Activated CD8-positive, alpha-beta memory T cell treated with anti-CD3 and anti-CD28 coated beads for 1 hour (primary cell): ENCODE measurements around the gene NOVA2.
A peak's percentile ranks its signal among the peaks of the same experiment; 100 is the strongest.

Experiments
- DNase-seq, 2 donors: peaks; one replicate each; pipeline ENCODE4 v3.0.0-alpha.2; 2020; ENCODE audit warnings: low read depth in 1 of 2; ENCODE audit errors: extremely low read depth in 1 of 2

Gene NOVA2

GRCh38 chr19:46002678-46003275, 29.1 kb upstream of the NOVA2 start:
- DNase-seq = no peak

GRCh38 chr19:46000491-46001246, 27.0 kb upstream of the NOVA2 start:
- peak; percentile 56 to 60 for DNase-seq

- DNase-seq = no peak
These were observed 26.0 kb upstream of the NOVA2 start for GRCh38 chr19:45999653-46000121.

GRCh38 chr19:45998834-45999233, 25.2 kb upstream of the NOVA2 start:
- no peak for DNase-seq

GRCh38 chr19:45996933-45997332, 23.3 kb upstream of the NOVA2 start:
- no peak for DNase-seq

GRCh38 chr19:45995715-45996385, 22.2 kb upstream of the NOVA2 start:
- no peak for DNase-seq

- peak; percentile 86 to 93 for DNase-seq
These were observed 21.5 kb upstream of the NOVA2 start, which contains the start of gene CCDC61 for GRCh38 chr19:45994998-45995714. CCDC61 (plus strand) TSS chr19:45995467; CDS start chr19:46003019, 7,552 bp downstream.

GRCh38 chr19:45994456-45994997, 20.9 kb upstream of the NOVA2 start:
- DNase-seq = no peak

- DNase-seq = no peak
These were observed 16.6 kb upstream of the NOVA2 start for GRCh38 chr19:45990113-45990728.

GRCh38 chr19:45985321-45985720, 11.7 kb upstream of the NOVA2 start:
- no peak for DNase-seq

GRCh38 chr19:45981350-45981749, 7.7 kb upstream of the NOVA2 start:
- DNase-seq = no peak

GRCh38 chr19:45978156-45978555, 4.5 kb upstream of the NOVA2 start:
- no peak for DNase-seq

GRCh38 chr19:45976178-45976577, 2.5 kb upstream of the NOVA2 start:
- DNase-seq = no peak

- DNase-seq = no peak
These were observed 1.8 kb upstream of the NOVA2 start for GRCh38 chr19:45975306-45976070.

GRCh38 chr19:45972947-45973540, 621 bp downstream of the NOVA2 start:
- no peak for DNase-seq

- no peak for DNase-seq
These were observed 1.4 kb downstream of the NOVA2 start for GRCh38 chr19:45972081-45972946.

- DNase-seq = no peak
These were observed 2.3 kb downstream of the NOVA2 start for GRCh38 chr19:45971260-45971902.

- DNase-seq = no peak
These were observed 4.0 kb downstream of the NOVA2 start for GRCh38 chr19:45969676-45970075.
